Keratinocyte (primary cell): Measurements from ENCODE around the gene MAP7D1.

Experiments used
- CTCF ChIP-seq, 3 experiments: IDR thresholded peaks in 1 of 3; conservative IDR thresholded peaks in 1 of 3; optimal IDR thresholded peaks in 1 of 3; 2 replicates in 2 of 3; 3 replicates in 1 of 3; pipeline versions ENCODE3 to v1.5.1; 2011; ENCODE audit warnings: low read length in 3 of 3, mild to moderate bottlenecking in 3 of 3, moderate library complexity in 2 of 3, control low read depth in 1 of 3, inconsistent platforms in 1 of 3; ENCODE audit not compliant: insufficient read depth in 2 of 3; ENCODE audit errors: extremely low read depth in 1 of 3
- EZH2 ChIP-seq: IDR thresholded peaks from one replicate; pipeline ENCODE4 v1.6.1; 2012; ENCODE audit warnings: inconsistent platforms, mild to moderate bottlenecking, low read length, moderate library complexity

DNA sequence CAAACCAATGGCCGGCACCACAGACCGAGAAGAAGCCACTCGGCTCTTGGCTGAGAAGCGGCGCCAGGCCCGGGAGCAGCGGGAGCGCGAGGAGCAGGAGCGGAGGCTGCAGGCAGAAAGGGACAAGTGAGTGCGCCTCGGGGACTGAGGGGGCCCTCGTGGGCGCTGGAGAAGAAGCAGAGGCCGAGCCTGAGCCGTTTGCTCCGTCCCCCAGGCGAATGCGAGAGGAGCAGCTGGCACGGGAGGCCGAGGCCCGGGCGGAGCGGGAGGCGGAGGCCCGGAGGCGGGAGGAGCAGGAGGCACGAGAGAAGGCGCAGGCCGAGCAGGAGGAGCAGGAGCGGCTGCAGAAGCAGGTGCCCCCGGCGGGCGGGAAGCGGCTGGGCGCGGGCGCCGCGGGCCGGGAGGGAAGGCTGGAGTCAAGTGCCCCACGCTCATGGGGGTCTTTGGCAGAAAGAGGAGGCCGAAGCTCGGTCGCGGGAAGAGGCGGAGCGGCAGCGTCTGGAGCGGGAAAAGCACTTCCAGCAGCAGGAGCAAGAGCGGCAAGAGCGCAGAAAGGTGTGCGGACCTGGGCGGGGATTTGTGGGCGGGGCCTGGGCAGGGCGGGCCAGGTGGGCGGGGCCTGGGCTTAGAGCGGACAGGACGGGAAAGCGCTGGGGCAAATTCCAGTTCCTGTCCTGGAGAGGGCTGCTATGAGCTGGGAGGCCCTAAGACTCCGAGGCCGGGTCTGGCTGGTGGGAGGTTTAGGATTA lies 22.7 kb downstream of the MAP7D1 start:
- TF ChIP-seq CTCF (optimal IDR thresholded peaks at IDR 0.05 in 1 of 3, IDR thresholded peaks at IDR 0.05 in 1 of 3, conservative IDR thresholded peaks at IDR 0.05 in 1 of 3; ENCODE audit: extremely low read depth in 1 of 3, insufficient read depth in 2 of 3, low read length in 3 of 3) (no peak), EZH2 (no peak)
